Umbilical cord (tissue), 2 donors: ENCODE results near the gene COL21A1. TPM values are rescaled to one million over a fixed set of nuclear protein-coding genes. Genes with fewer than 3 reads are reported as not detected.

Experiments
- DNase-seq: peaks from one replicate; pipeline ENCODE4 v3.0.0-alpha.2; 2015; ENCODE audit warnings: low spot score
- total RNA-seq: library from RNA; depleted of rRNA; stranded (reverse); fragments of >200 nt; gene quantifications from one replicate; pipeline ENCODE4 v1.2.3, GENCODE V29; 2014; ENCODE audit warnings: low replicate concordance; ENCODE audit not compliant: insufficient read depth

The COL21A1 gene
- total RNA-seq, 1 donor from 2014 or later = 147 TPM

DNA sequence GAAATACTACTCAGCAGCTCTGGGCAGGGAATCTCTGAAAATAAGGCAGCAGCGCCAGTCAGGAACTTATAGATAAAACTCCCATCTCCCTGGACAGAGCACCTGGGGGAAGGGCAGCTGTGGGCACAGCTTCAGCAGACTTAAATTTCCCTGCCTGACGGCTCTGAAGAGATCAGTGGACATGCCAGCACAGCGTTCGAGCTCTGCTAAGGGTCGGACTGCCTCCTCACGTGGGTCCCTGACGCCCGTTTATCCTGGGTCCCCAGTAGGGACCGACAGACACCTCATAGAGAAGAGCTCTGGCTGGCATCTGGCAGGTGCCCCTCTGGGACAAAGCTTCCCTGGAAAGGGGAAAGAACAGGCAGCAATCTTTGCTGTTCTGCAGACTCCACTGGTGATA lies 59.0 kb downstream of the COL21A1 start:
- no peak for DNase-seq

DNA sequence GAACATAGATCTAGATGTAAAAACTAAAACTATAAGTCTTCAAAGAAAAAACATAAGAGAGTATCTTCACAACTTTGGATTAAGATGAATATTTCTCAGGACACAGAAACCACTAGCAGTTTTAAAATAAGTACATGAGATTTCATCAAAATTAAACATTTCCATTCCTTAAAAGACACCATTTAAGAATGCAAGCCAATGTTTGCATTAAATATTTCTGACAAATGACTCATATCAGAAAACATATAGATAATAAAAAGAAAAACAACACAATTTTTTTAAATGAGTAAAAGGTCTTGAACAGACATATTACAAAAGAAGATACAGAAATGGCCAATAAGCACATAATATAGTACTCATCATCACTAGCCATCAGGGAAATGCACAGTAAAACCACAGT lies 59.7 kb downstream of the COL21A1 start:
- DNase-seq = no peak

DNA sequence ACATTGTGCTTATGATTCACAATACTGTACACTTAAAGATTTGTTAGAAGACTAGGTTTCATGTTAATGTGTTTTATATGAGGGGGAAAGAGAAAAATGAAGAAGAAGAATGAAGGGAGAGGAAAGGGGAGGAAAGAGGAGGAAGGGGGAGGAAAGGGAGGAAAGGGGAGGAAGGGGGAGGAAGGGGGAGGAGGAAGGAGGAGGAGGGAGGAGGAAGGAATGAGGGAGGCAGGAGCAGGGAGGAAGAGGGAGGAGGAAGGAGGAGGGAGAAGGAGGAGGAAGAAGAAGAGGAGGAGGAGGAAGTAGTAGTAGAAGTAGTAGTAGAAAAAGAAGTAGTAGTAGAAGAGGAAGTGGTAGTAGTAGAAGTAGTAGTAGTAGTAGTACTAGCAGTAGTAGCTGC lies 70.6 kb downstream of the COL21A1 start:
- no peak for DNase-seq

DNA sequence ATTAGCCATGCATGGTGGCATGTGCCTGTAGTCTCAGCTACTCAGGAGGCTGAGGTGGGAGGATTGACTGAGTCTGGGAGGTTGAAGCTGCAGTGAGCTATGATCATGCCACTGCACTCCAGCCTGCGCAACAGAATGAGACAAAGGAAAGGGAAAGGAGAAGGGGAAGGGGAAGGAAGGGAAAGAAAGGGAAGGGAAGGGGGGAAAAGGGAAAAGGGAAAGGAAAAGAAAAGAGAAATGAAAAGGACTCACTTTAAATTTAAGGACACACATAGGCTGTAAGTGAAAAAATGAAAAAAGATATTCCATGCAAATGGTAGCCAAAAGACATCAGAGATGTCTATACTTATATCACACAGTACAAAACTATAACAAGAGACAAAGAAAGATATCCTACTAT lies 74.2 kb downstream of the COL21A1 start:
- no peak for DNase-seq

DNA sequence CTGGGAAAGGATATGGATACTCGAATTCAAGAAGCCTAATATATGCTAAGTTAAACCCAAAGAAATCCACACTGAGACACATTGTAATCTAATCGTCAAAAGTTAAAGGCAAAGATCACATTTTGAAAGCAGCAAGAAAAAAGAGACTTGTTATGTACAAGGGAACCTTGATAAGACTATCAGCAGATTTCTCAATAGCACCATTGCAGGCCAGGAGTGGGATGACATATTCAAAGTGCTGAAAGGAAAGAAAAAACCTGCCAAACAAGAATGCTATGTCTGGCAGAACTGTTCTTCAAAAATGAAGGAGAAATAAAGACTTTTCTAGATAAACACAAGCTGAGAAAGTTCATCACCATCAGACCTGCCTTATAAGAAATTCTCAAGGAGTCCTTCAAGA lies 75.2 kb downstream of the COL21A1 start:
- DNase-seq = no peak

DNA sequence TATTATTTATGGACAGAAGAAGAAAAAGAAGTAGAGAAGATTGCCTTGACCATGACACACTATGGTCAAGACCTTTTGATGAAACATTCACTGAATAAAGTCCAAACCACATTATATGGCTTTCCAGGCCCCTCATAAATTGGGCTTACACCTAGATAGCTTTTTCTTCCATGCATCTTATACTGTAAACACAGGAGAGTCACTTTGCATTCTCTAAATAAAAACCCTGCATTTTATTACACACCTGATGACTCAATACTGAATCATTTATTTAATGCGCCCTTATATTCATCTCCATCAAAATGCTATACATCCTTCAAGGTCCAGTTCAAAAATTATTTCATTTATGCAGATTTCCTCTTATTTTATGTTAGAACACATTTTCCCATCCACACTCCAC lies 78.0 kb downstream of the COL21A1 start:
- no peak for DNase-seq

DNA sequence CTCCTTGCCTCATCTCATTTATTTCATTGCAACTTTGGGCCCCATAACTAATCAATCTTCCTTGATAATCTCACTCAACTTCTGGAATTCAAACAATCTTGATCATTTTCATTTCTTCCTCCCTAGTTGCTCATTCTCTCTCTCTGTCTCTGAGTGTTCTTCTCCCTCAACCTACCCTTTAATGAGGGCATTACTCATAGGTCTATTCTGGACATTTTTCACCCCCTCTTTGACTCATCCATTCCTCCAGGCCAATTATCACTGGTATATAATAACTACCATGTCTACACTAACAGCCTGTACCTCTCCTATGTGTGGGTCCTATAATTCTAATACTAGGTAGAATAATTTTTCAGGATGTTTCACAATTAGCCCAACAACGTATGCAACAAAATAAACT lies 78.8 kb downstream of the COL21A1 start:
- no peak for DNase-seq

DNA sequence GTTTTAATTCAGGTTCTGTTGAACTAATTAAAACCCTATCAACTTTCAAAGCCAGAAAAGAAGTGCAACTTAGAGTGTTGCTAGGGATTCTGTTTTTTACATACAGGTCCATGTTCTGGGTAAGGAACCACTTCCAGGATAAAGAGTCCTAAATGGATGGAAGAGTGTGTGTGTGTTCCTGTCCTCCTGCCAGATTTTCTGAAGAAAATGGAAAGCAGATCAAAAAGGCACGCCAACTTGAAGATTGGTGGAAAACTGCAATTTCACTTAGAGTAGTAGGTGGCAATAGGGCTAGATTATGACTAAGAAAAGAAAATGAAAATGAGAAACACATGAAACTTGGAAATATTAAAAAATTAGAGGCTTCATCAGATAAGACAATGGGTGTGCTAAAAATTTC lies 85.3 kb downstream of the COL21A1 start:
- DNase-seq = no peak

DNA sequence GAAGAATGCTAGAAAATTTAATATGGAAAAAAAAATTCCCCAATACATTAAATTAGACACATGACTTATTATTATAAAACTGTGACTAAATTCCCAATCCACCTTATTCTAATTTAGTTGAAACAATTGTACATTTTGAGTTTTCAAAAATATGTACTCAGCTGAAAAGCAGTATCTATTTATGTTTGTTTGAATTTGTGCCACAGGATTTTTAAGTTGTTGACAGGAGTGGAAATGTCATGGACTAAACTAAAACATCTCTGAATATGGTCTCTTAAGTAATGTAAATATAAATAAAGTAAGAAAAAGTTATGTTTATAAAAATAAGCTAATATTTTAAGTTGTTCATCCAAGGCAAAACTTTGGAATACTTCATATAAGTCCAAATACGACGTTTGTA lies 86.9 kb downstream of the COL21A1 start:
- DNase-seq = no peak

DNA sequence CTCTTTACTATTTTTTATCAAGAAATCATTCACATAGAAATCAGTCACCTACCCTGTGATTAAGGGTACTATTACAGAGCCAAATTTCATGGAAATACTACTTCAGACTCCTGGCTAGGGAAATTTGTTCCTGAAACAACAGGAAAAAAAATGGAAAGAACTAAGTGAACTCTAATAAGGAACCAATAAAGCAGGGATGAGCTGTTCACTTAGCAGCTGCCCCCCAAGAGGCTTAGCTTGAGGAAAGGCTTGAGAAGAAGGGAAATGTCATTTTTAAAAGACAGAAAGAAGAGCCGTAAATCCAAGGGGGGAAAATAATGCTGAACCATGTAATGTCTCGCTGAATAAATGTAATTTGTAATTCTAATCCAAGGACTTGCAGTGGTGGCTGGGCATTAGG lies 88.8 kb downstream of the COL21A1 start:
- DNase-seq = no peak

DNA sequence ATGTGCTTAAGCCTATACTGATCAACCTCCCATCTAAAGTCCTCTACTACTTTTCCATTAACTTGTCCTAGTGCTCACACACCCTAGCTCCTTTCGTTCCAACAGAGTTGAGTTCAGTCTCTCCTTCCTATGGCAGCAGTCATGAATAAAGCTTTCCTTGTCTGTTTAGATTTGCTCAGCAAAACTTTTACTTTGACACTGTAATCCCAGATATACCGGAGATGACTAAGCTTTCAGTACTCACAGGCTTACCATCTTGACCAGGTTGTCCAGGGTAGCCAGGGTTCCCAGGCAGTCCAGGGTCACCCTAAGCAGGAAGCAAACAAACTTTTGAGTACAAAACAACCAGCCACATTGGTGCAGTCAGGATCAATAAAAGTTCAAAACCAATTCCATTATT lies 90.7 kb downstream of the COL21A1 start:
- DNase-seq = peak; percentile 8

DNA sequence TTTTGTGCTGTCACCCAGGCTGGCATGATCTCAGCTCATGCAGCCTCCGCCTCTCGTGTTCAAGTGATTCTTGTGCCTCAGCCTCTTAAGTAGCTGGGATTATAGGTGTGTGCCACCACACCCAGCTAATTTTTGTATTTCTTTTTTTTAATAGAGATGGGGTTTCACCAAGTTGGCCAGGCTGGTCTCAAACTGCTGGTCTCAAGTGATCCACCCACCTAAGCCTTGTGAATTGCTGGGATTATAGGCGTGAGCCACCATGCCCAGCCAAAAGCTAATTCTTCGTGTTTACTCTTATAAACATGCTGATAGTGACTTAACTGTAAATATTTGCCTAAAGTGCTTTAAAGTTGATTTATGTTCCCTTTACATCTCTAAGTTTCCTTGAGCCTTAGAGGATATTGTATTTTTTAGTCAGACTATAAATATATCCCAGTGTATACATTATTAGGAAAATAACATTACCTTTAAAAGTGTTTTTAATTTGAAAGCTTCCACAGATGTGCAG lies 91.7 kb downstream of the COL21A1 start:
- no peak for DNase-seq

DNA sequence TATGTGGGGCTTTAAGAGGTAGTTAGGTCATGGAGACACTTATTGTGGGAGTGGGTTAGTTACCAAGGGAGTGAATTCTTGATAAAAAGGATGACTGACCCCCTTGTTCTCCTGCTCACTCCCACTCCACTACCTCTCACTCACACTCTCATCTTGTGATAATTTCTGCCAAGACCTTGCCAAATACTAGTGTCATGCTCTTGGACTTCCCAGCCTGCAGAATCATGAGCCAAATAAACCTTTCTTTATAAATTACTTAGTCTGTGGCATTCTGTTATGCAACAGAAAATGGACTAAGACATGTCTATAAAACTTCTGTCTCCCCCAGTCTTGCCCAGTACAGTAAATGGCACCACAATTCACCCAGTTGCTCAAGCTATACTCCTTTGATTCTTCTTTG lies 93.3 kb downstream of the COL21A1 start:
- DNase-seq = no peak

DNA sequence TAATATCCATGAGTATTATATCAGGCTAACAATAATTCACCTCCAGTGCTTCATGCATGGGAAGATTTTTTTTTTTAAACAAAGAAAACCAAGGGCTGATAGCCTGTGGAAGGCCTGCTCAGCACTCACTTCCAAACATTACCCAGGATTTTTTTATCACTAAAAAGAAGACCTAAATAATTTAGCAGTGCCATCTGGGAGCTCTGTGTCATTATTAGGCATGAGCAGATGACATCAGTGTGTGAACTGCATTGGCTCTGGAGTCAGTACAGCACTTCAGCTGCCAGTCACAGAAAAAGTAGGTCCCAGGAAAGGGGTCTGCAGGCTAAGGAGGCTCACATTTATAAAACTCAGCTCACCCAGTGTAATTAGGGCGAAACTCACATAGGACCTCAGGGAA lies 94.8 kb downstream of the COL21A1 start:
- DNase-seq = no peak

DNA sequence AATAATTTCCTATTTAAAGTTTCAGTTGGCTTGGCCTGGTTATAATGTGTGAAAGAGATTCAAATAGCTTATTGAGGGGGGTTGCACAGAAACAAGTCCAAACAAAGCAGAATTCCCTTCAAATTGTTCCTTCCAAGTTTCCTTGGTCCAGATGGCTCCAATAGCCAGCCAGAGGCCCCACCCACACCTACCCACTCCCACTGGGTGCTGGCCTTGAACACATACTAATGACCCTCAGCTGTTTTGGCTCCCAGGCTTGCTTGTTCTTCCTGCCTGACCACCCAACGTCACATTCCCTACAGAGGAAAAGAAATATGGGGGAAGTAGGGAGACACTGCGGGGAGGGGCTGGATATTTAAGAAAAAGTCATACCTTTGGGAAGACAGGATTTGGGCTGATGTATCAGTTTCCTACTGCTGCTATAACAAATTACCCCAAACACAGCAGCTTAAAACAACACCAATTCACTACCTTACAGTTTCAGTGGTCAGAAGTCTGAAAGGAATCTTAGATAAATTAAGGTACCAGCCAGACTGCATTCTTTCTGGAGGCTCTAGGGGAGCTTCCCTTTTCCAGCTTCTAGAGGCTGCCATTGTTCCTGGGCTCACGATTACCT lies 95.7 kb downstream of the COL21A1 start:
- no peak for DNase-seq

DNA sequence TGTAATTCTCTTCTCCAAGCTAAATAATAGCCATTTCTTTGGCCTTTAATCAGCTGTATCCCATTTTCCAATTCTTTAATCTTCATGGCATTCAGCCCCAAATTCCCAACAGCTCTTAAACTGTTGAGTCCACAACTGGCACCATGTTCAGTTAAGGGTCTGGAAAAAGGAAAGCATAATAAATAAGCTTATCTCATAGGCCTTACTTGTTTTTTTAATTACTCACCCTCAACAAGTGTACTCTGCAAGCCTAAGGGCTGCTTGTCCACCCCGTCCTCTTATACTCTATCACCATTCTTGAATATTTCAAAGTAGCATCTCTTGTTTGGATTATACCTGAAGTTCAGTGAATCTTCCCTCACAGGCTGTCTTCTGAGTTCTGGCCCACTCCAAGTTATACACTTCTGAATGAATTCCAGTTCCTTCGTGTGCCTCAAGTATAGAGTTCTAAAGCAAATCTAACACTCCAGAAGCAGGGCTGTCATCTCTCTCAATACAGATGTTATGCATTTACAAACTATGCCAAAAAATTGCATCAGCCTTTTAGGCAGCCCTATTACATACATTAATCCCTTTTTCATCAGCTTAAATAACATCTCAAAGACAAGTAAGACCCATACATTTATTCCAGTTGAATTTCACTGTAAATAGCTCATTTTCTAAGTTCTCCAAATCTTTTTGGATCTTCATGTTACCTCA lies 98.7 kb downstream of the COL21A1 start:
- DNase-seq = peak; percentile 44

DNA sequence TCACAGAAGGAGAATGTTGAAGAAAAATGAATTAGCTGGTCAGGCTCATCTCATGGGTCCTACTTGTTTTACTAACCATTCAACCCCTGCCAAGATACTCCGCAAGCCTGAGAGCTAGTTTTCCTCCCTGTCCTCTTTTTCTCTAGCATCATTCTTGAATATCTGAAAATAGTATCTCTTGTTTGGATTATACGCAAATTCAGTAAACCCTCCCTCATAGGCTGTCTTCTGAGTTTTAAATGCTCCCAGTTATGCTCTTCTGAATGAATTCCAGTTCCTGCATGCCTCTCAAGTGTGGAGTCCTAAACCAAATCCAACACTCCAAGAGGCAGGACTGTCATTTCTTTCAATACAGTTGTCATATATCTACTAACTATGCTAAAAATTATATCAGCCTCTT lies 99.6 kb downstream of the COL21A1 start:
- DNase-seq = no peak

DNA sequence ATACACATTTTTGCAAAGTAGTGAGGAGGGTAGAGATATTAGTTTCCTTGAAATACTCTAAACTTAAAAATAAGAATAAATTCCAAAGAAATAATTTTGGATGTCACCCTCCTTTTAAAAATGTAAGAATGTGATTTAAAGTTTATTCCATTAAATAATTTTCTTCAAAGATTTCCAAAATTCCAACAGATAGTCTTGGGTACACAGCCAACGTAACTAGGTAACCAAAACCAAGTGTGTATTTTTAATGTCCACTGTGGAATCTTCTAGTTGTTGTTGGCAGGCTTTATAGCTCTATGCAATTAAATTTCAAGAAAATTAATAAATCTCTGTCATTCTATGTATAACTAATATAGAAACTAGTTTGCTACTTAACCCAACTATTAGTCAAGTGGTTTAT lies 101.3 kb downstream of the COL21A1 start:
- no peak for DNase-seq

DNA sequence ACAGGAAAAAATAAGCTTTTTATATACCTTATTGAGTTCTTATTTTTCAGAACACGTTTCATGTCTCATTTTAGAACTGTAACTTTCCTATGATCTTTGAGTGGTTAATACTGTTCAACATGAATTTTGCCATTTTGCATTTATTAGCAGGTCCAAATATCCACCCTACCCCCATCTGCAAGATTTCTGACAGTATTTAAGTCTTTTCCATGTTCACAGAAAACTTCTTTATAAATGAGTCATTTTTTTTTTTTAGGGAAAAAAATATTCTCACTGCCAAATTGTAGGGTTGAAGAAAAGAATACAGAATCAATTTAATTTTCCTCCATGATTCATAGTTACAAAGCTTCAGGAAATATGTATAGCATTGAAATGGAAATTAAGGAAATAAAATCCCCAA lies 101.8 kb downstream of the COL21A1 start:
- no peak for DNase-seq

DNA sequence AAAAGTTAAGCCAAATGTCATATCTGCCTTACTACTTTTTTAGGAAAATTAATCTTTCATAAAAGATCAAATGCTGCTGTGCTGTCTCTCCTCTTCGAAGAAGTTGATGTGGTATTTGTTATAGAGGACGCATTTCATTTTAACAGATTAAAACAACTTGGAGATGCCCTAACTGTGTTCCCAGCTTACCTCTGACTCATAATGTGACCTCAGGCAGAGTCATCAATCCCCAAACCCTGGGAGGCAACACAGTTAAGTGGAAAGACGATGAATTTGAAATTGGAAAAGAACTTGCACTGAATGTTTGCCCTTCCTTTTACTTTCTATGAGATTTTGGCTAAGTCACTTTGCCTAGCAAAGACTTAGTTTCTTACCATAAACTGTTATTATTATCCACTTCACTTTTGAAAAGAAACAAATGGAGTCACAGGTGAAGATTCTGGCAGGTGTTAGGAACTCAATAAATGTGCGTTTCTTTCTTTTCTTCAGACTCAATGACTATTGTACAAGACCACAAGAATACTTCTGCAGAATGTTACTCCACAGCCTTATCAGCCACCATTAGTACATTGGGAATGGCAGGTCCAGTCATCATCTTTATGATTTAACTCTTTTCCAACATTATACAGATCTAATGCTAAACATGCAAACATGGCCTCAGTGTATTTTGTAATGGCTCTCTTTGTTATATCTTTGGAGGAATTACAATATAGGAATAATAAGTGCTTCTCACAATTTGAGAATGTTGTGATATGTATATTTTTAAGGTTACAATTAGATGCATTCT lies 102.6 kb downstream of the COL21A1 start:
- DNase-seq = no peak

DNA sequence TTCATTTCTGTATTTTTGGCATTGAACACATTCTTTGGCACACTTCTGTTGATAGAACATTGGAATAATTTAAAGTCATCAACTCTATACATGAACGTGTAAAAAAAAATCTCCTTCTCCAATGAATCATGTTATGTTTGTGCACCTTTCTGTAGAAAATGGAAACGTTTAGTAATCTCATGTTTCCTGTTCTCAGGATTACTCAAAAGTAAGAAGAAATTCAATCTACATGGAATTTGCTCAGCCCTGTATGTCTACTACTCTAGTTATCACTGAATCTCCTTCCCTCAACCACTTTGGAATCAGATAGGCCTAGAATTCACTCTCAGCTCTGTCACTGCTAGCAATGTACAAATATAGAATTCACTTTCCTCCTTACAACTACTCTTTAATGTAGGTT lies 103.6 kb downstream of the COL21A1 start:
- no peak for DNase-seq

DNA sequence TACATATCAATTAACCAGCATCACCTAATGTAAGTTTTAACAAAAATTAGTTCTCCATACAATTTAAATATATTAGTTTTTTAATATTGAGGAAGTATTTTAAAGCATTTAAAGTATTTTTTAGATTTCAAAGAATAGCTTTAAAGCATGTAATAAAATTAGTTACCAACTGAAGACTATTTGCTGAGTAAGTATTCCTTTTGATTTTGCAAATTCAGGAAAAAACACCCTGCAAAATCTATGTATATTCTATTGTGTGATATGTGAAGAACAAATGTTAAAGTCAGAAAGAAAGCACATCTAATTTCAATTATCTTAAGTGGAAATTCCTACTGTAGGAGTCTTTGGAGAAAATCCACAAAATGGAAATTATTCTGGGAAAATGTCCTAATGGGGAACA lies 107.3 kb downstream of the COL21A1 start:
- DNase-seq = no peak

DNA sequence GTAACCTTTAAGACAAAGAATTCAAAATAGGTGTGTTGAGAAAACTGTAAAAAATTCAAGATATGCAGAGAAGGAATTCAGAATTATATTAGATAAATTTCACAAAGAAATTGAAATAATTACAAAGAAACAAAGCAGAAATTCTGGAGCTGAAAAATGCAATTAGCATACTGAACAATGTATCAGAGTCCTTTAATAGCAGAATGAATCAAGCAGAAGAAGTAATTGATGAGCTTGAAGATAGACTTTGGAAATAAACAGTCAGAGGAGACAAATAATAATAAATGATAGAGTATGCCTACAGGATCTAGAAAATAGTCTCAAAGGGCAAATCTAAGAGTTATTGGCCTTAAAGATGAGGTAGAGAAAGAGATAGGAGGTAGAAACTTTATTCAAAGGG lies 131.7 kb downstream of the COL21A1 start:
- no peak for DNase-seq
